Osteocyte (in vitro differentiated cells): ENCODE data around the gene GNG8. TPM values are rescaled to one million over a fixed set of nuclear protein-coding genes. Genes with fewer than 3 reads are reported as not detected.

Experiments
- DNase-seq: peaks from one replicate; pipeline ENCODE4 v3.0.0; 2021; ENCODE audit warnings: mixed read lengths; ENCODE audit not compliant: unreplicated experiment; ENCODE audit errors: extremely low spot score
- H3K27ac Mint-ChIP-seq: one replicate; pipeline ENCODE4 v1.8.0; 2021; ENCODE audit warnings: mild to moderate bottlenecking, mixed read lengths; ENCODE audit not compliant: unreplicated experiment
- H3K27me3 Mint-ChIP-seq: one replicate; pipeline ENCODE4 v1.8.0; 2021; ENCODE audit warnings: mixed read lengths; ENCODE audit not compliant: unreplicated experiment
- H3K36me3 Mint-ChIP-seq: one replicate; pipeline ENCODE4 v1.8.0; 2021; ENCODE audit warnings: mixed read lengths; ENCODE audit not compliant: unreplicated experiment
- H3K4me1 Mint-ChIP-seq: one replicate; pipeline ENCODE4 v1.8.0; 2021; ENCODE audit warnings: mixed read lengths; ENCODE audit not compliant: unreplicated experiment
- H3K4me3 Mint-ChIP-seq: one replicate; pipeline ENCODE4 v1.8.0; 2021; ENCODE audit warnings: mild to moderate bottlenecking, moderate library complexity, mixed read lengths; ENCODE audit not compliant: unreplicated experiment
- H3K9me3 Mint-ChIP-seq: one replicate; pipeline ENCODE4 v1.8.0; 2021; ENCODE audit warnings: mixed read lengths; ENCODE audit not compliant: unreplicated experiment
- CTCF ChIP-seq: fragments of 200-600 bp; sonication (generic); IDR thresholded peaks from 2 replicates; pipeline ENCODE4 v1.5.0; 2021; ENCODE audit warnings: antibody characterized with exemption, mild to moderate bottlenecking, moderate library complexity
- total RNA-seq: library from RNA; stranded (reverse); gene quantifications from 2 replicates; pipeline ENCODE4 v1.2.1, GENCODE V29; 2021

The GNG8 gene
- total RNA-seq, 1 donor from 2014 or later: not detected

GRCh38 chr19:46603195-46603637 is 32.8 kb downstream of the GNG8 start:
- H3K4me1 Mint-ChIP-seq: peaks cover 37% of the 10 kb centered on the region
- TF ChIP-seq CTCF: no peak
- peaks cover 8% of the 10 kb centered on the region for H3K9me3 Mint-ChIP-seq
- H3K27me3 Mint-ChIP-seq: no peaks in the 10 kb centered on the region
- peaks cover 17% of the 10 kb centered on the region for H3K36me3 Mint-ChIP-seq
- DNase-seq: no peak
- peak overlapping the region; percentile 98 for H3K4me3 Mint-ChIP-seq
- peak overlapping the region; percentile 81 for H3K27ac Mint-ChIP-seq

GRCh38 chr19:46602392-46603194 is 33.4 kb downstream of the GNG8 start:
- no peak for DNase-seq
- H3K27me3 Mint-ChIP-seq: no peaks in the 10 kb centered on the region
- peak overlapping the region; percentile 98 for H3K4me3 Mint-ChIP-seq
- no peak for TF ChIP-seq CTCF
- peaks cover 37% of the 10 kb centered on the region for H3K4me1 Mint-ChIP-seq
- H3K36me3 Mint-ChIP-seq: peaks cover 10% of the 10 kb centered on the region
- H3K9me3 Mint-ChIP-seq: peaks cover 10% of the 10 kb centered on the region
- peak overlapping the region; percentile 81 for H3K27ac Mint-ChIP-seq

GRCh38 chr19:46601318-46602224 is 34.4 kb downstream of the GNG8 start, which contains the start of gene CALM3:
Gene CALM3 (plus strand): TSS chr19:46601330. CDS start chr19:46601435, 105 bp downstream.
- peak within 1 kb of the TSS; percentile 98 for H3K4me3 Mint-ChIP-seq
- DNase-seq: no peak
- peaks cover 10% of the 10 kb centered on the region for H3K9me3 Mint-ChIP-seq
- peaks cover 4% of the 10 kb centered on the region for H3K36me3 Mint-ChIP-seq
- no peak for TF ChIP-seq CTCF
- H3K27me3 Mint-ChIP-seq: no peaks in the 10 kb centered on the region
- H3K27ac Mint-ChIP-seq: peak within 1 kb of the TSS; percentile 100
- H3K4me1 Mint-ChIP-seq: peaks cover 37% of the 10 kb centered on the region

GRCh38 chr19:46600384-46601317 is 35.4 kb downstream of the GNG8 start:
- Mint-ChIP-seq H3K9me3 (peaks cover 10% of the 10 kb centered on the region), H3K27me3 (no peaks in the 10 kb centered on the region), H3K4me3 (peak overlapping the region; percentile 98), H3K36me3 (no peaks in the 10 kb centered on the region), H3K27ac (peak overlapping the region; percentile 100), H3K4me1 (peaks cover 35% of the 10 kb centered on the region)
- DNase-seq: peak; percentile 99
- no peak for TF ChIP-seq CTCF
